Right atrium auricular region (tissue), 2 donors: ENCODE results near the gene MAML2. TPM values are rescaled to one million over a fixed set of nuclear protein-coding genes. Genes with fewer than 3 reads are reported as not detected.

Source experiments
- DNase-seq: peaks from one replicate; pipeline ENCODE4 v3.0.0-alpha.2; 2019; ENCODE audit warnings: low spot score
- H3K27ac ChIP-seq, 2 donors: fragments of 200-600 bp; sonication (generic); 1 replicate in 1 of 2; 2 replicates in 1 of 2; pipeline ENCODE4 v1.5.1; 2016 to 2019
- H3K27me3 ChIP-seq, 2 donors: fragments of 200-600 bp; sonication (generic); one replicate each; pipeline versions ENCODE4 v1.5.1 to v1.6.0; 2017 to 2019
- H3K36me3 ChIP-seq: fragments of 200-600 bp; sonication (generic); one replicate; pipeline ENCODE4 v1.5.1; 2016
- H3K4me1 ChIP-seq, 2 donors: fragments of 200-600 bp; sonication (generic); one replicate each; pipeline versions ENCODE4 v1.5.1 to v1.6.0; 2017 to 2019
- H3K4me3 ChIP-seq, 2 donors: fragments of 200-600 bp; sonication (generic); 1 replicate in 1 of 2; 2 replicates in 1 of 2; pipeline ENCODE4 v1.5.1; 2017 to 2019; ENCODE audit warnings: mild to moderate bottlenecking in 1 of 2, moderate library complexity in 1 of 2
- H3K9me3 ChIP-seq, 2 donors: fragments of 200-600 bp; sonication (generic); one replicate each; pipeline ENCODE4 v1.5.1; 2019
- total RNA-seq, 2 donors: library from RNA; depleted of rRNA; stranded (reverse); fragments of >200 nt; gene quantifications; one replicate each; pipeline ENCODE4 v1.1.0, GENCODE V29; 2016
- TF ChIP-seq, protein P1 (sequence below), 2 donors: fragments of 200-600 bp; sonication (generic); IDR thresholded peaks; one replicate each; pipeline ENCODE4 v1.5.1; 2019; ENCODE audit warnings: antibody characterized with exemption in 2 of 2

The MAML2 gene
- total RNA-seq, 2 donors from 2014 or later: 7.6 to 16.6 TPM

DNA sequence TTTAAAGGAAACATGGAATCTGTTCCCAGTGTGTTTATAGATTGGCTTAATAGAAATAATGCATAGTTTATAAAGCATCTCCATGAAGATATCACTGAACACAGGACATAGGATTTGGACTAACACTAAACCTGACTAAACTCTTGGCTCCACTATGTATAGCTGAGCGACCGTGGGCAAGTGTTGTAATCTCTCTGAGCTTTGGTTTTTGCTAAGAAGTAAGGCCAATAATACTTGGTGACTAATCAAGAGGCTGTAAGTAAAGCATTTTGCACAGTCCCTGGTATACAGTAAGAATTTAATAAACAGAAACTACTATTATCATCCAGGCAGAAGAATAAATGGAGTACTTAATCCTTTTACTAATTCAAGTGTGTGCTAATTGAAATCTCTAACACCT lies 293.6 kb downstream of the MAML2 start:
- no peaks in the 10 kb centered on the region for H3K36me3 ChIP-seq
- DNase-seq: no peak
- H3K4me3 ChIP-seq: no peak overlapping the region
- H3K27me3 ChIP-seq: no peaks in the 10 kb centered on the region
- TF ChIP-seq, protein P1, sequence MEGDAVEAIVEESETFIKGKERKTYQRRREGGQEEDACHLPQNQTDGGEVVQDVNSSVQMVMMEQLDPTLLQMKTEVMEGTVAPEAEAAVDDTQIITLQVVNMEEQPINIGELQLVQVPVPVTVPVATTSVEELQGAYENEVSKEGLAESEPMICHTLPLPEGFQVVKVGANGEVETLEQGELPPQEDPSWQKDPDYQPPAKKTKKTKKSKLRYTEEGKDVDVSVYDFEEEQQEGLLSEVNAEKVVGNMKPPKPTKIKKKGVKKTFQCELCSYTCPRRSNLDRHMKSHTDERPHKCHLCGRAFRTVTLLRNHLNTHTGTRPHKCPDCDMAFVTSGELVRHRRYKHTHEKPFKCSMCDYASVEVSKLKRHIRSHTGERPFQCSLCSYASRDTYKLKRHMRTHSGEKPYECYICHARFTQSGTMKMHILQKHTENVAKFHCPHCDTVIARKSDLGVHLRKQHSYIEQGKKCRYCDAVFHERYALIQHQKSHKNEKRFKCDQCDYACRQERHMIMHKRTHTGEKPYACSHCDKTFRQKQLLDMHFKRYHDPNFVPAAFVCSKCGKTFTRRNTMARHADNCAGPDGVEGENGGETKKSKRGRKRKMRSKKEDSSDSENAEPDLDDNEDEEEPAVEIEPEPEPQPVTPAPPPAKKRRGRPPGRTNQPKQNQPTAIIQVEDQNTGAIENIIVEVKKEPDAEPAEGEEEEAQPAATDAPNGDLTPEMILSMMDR (IDR thresholded peaks at IDR 0.05): no peak
- H3K4me1 ChIP-seq: peaks cover 0 to 43% of the 10 kb centered on the region in 2 donors
- H3K9me3 ChIP-seq: no peaks in the 10 kb centered on the region
- H3K27ac ChIP-seq: no peak overlapping the region

DNA sequence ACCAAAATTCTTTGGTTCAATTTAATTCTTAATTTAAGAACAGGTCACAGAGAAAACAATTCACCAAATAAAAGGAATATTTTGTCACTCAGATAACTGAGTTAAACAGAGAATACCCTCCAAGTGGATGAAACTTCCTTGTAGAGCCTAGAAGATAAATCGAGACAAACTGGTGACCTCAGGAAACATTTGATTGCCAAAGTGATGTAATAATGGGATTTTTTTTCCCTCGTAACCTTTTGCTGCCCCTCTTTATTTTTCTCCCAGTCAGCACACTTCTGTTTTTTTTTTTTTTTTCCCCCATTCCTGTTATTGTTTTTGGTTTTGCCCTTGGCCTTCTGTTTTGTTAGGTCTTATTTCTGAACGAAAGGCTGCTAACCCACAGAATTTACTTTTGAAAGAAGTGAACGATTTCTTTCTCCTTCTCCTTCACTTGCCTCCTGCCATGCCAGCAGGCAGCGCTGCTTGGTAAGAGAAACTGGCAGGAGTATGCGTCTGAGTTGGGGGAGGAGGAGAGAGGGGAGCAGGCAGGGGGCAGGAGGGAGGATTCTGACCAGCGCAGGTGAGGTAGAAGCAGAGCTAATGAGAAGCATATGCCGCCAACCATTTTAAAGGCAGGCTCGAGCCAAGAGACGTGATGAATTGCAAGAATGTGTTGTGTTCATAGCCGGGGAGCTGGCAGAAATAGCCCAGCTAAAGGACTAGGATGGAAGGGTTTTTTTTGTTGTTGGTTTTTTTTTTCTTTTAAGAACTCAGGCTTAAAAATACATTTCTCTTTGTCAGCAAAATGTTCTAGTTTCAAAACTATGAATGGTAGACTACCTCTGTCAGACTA lies 297.2 kb downstream of the MAML2 start:
- Histone ChIP-seq H3K27ac (peak overlapping the region; percentile 53 to 60), H3K4me3 (peak overlapping the region in 1 of 2 donors; percentile 32), H3K9me3 (no peaks in the 10 kb centered on the region), H3K36me3 (no peaks in the 10 kb centered on the region), H3K4me1 (peaks cover 0 to 30% of the 10 kb centered on the region in 2 donors), H3K27me3 (no peaks in the 10 kb centered on the region)
- TF ChIP-seq, protein P1 (IDR thresholded peaks at IDR 0.05): peak in 1 of 2 donors; percentile 57
- DNase-seq: peak; percentile 62

DNA sequence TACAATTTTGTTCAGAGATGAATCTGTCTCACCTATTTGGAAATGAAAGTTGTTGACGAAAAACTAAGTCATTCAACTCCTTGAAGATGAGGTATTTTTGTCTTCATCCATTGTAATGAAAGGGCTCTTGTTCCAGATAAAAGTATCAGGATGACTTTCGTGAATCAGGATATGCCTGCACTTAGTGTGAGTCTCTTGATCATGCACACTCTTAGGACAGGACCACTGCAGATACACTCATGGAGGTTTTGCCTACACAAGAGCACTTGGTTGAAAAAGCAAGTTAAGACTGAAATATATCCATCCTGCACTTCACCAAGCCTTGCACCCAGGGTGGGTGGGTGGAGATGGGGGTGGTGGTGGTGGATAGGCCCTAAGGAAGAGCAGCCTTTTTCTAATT lies 298.2 kb downstream of the MAML2 start:
- TF ChIP-seq, protein P1 (IDR thresholded peaks at IDR 0.05): no peak
- Histone ChIP-seq H3K27ac (no peak overlapping the region), H3K36me3 (no peaks in the 10 kb centered on the region), H3K27me3 (no peaks in the 10 kb centered on the region), H3K4me3 (no peak overlapping the region), H3K9me3 (no peaks in the 10 kb centered on the region), H3K4me1 (peaks cover 0 to 19% of the 10 kb centered on the region in 2 donors)
- no peak for DNase-seq

DNA sequence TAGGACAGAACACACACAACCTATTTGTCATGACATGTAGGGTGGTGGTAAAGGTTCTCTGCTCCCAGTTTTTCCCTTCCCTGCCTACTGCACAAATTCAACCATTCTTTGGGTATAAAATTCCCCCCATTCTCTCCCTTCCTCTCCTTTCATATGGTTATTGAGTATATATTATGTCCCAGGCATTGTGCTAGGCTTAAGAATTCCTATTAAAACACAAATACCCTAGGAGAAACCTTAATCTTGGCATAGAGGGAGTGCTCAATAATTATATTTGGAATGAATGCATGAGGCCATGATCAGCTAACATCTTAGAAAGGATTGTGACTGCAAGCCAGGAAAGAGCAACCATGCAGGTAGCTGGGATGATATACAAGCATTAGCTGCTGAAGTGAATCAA lies 298.7 kb downstream of the MAML2 start:
- H3K4me3 ChIP-seq: no peak overlapping the region
- no peaks in the 10 kb centered on the region for H3K27me3 ChIP-seq
- peaks cover 0 to 18% of the 10 kb centered on the region in 2 donors for H3K4me1 ChIP-seq
- no peak for DNase-seq
- no peaks in the 10 kb centered on the region for H3K9me3 ChIP-seq
- no peaks in the 10 kb centered on the region for H3K36me3 ChIP-seq
- TF ChIP-seq, protein P1 (IDR thresholded peaks at IDR 0.05): no peak
- H3K27ac ChIP-seq: no peak overlapping the region

DNA sequence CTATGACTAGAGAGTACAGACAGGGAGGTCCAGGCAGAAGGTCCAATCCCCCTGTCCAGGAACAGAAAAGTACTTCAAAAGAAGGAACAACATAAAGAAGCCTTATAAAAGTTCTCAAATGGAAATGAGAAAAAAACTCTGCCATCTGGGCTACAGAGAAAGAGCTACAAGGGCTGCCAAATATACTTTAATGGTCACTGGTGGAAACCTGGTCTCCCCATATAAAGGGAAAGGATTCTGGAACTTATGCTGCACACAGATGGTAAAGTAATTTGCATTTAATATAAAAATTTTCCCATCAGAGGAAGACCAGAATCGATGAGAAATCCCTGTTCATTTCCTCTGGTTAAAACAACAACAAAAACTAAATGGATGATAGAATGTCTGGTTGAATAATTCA lies 299.7 kb downstream of the MAML2 start:
- DNase-seq: no peak
- H3K27ac ChIP-seq: no peak overlapping the region
- peaks cover 0 to 18% of the 10 kb centered on the region in 2 donors for H3K4me1 ChIP-seq
- H3K36me3 ChIP-seq: no peaks in the 10 kb centered on the region
- no peaks in the 10 kb centered on the region for H3K27me3 ChIP-seq
- TF ChIP-seq, protein P1 (IDR thresholded peaks at IDR 0.05): no peak
- no peak overlapping the region for H3K4me3 ChIP-seq
- H3K9me3 ChIP-seq: no peaks in the 10 kb centered on the region
